Muscle of back (tissue), 11 donors: Measurements from ENCODE around the gene PDE4B. TPM values are rescaled to one million over a fixed set of nuclear protein-coding genes. Genes with fewer than 3 reads are reported as not detected.
"Not testable (repeated sequence)": the region's sequence is repeated elsewhere in the genome, so short reads cannot be mapped to it uniquely, and the experiment has no call there.

Experiments
- DNase-seq, 3 donors: peaks; one replicate each; pipeline versions ENCODE4 v3.0.0 to v3.0.0-alpha.2; 2013
- polyA plus RNA-seq, 10 donors: library from polyadenylated mRNA; unstranded; fragments of 120-200 nt; gene quantifications; one replicate each; pipeline ENCODE4 v1.2.1, GENCODE V29; 2013; ENCODE audit not compliant: insufficient read length in 10 of 10

PDE4B gene
- polyA plus RNA-seq, 10 donors, result 13.9 to 26.6 (median 19.7) TPM

GRCh38 chr1:65812065-65812464 lies 19.4 kb downstream of the PDE4B start:
- peak in 2 of 3 donors; percentile 34 to 52 for DNase-seq

- peak in 1 of 3 donors; percentile 2 for DNase-seq
These were observed 21.3 kb downstream of the PDE4B start for GRCh38 chr1:65813956-65814355.

GRCh38 chr1:65814752-65815151 lies 22.1 kb downstream of the PDE4B start:
- DNase-seq, result no peak

- no peak for DNase-seq
These were observed 25.2 kb downstream of the PDE4B start for GRCh38 chr1:65817891-65818290.

- DNase-seq, result no peak
These were observed 26.3 kb downstream of the PDE4B start for GRCh38 chr1:65818966-65819365.

- peak in 1 of 3 donors; percentile 66 for DNase-seq
These were observed 28.3 kb downstream of the PDE4B start for GRCh38 chr1:65820983-65821382.

GRCh38 chr1:65821386-65821785 lies 28.7 kb downstream of the PDE4B start:
- DNase-seq, result no peak

- DNase-seq, result no peak
These were observed 31.4 kb downstream of the PDE4B start for GRCh38 chr1:65824103-65824502.

GRCh38 chr1:65825741-65826140 lies 33.0 kb downstream of the PDE4B start:
- DNase-seq, result peak in 1 of 3 donors; percentile 44

- DNase-seq, result no peak
These were observed 34.1 kb downstream of the PDE4B start for GRCh38 chr1:65826782-65827181.

GRCh38 chr1:65827346-65827745 lies 34.7 kb downstream of the PDE4B start:
- DNase-seq, result no peak

- DNase-seq, result no peak
These were observed 37.6 kb downstream of the PDE4B start for GRCh38 chr1:65830306-65830705.

GRCh38 chr1:65832296-65832695 lies 39.6 kb downstream of the PDE4B start:
- no peak for DNase-seq

- DNase-seq, result no peak
These were observed 44.0 kb downstream of the PDE4B start for GRCh38 chr1:65836686-65837085.

GRCh38 chr1:65840683-65841082 lies 48.0 kb downstream of the PDE4B start:
- no peak for DNase-seq

GRCh38 chr1:65844296-65844695 lies 51.6 kb downstream of the PDE4B start:
- peak in 1 of 3 donors; percentile 24 for DNase-seq

- peak in 2 of 3 donors; percentile 16 to 53 for DNase-seq
These were observed 52.3 kb downstream of the PDE4B start for GRCh38 chr1:65844821-65845534.

- DNase-seq, result no peak
These were observed 52.9 kb downstream of the PDE4B start for GRCh38 chr1:65845535-65846060.

GRCh38 chr1:65846866-65847265 lies 54.2 kb downstream of the PDE4B start:
- DNase-seq, result peak in 1 of 3 donors; percentile 9

GRCh38 chr1:65850281-65850680 lies 57.6 kb downstream of the PDE4B start:
- DNase-seq, result no peak

- DNase-seq, result not testable (repeated sequence)
These were observed 63.9 kb downstream of the PDE4B start for GRCh38 chr1:65856591-65856990.

- no peak for DNase-seq
These were observed 73.7 kb downstream of the PDE4B start for GRCh38 chr1:65866439-65866838.

- no peak for DNase-seq
These were observed 79.6 kb downstream of the PDE4B start for GRCh38 chr1:65872301-65872700.

- DNase-seq, result not testable (repeated sequence)
These were observed 85.6 kb downstream of the PDE4B start for GRCh38 chr1:65878342-65878741.
